Vagina (tissue), 2 donors: ENCODE measurements around the gene NRXN3. TPM values are rescaled to one million over a fixed set of nuclear protein-coding genes. Genes with fewer than 3 reads are reported as not detected.

Experiments used
- DNase-seq, 2 donors: peaks; one replicate each; pipeline ENCODE4 v3.0.0-alpha.2; 2017; ENCODE audit errors: extremely low spot score in 2 of 2
- H3K27ac ChIP-seq: fragments of 200-600 bp; sonication (generic); one replicate; pipeline ENCODE4 v1.5.1; 2019
- H3K27me3 ChIP-seq: fragments of 200-600 bp; sonication (generic); one replicate; pipeline ENCODE4 v1.5.1; 2019
- H3K36me3 ChIP-seq, 2 donors: fragments of 200-600 bp; sonication (generic); one replicate each; pipeline ENCODE4 v1.5.1; 2017 to 2019
- H3K4me1 ChIP-seq: fragments of 200-600 bp; sonication (generic); one replicate; pipeline ENCODE4 v1.5.1; 2019
- H3K4me3 ChIP-seq, 2 donors: fragments of 200-600 bp; sonication (generic); 1 replicate in 1 of 2; 2 replicates in 1 of 2; pipeline ENCODE4 v1.5.1; 2016 to 2019
- H3K9me3 ChIP-seq: fragments of 200-600 bp; sonication (generic); one replicate; pipeline ENCODE4 v1.5.1; 2019
- POLR2A ChIP-seq, 2 donors: fragments of 450-650 bp; IDR thresholded peaks; one replicate each; pipeline ENCODE4 v1.6.1; 2017; ENCODE audit warnings: antibody characterized with exemption in 2 of 2, mild to moderate bottlenecking in 2 of 2, moderate library complexity in 2 of 2
- POLR2AphosphoS5 ChIP-seq, 2 donors: sonication (generic); formaldehyde crosslinking; IDR thresholded peaks; one replicate each; pipeline ENCODE4 v1.9.0; 2017; ENCODE audit warnings: antibody characterized with exemption in 2 of 2, mild to moderate bottlenecking in 2 of 2, low read depth in 1 of 2; ENCODE audit not compliant: insufficient read depth in 1 of 2
- intact Hi-C: fragments of 100-400 bp; cut with DNase I; formaldehyde crosslinking; loops from one replicate; pipeline ENCODE4 v1.15.1; 2023
- total RNA-seq: library from RNA; depleted of rRNA; stranded (reverse); fragments of >200 nt; gene quantifications from one replicate; pipeline ENCODE4 v1.2.3, GENCODE V29; 2016
- TF ChIP-seq, protein P1 (sequence below), 3 experiments: fragments of 450-650 bp in 2 of 3; fragments of 200-600 bp in 1 of 3; sonication (generic) in 1 of 3; IDR thresholded peaks; one replicate each; pipeline ENCODE4 v1.5.1; 2017 to 2019; ENCODE audit warnings: antibody characterized with exemption in 3 of 3, mild to moderate bottlenecking in 2 of 3, moderate library complexity in 2 of 3

The NRXN3 gene
- total RNA-seq, 1 donor from 2014 or later, result 4.7 TPM

DNA sequence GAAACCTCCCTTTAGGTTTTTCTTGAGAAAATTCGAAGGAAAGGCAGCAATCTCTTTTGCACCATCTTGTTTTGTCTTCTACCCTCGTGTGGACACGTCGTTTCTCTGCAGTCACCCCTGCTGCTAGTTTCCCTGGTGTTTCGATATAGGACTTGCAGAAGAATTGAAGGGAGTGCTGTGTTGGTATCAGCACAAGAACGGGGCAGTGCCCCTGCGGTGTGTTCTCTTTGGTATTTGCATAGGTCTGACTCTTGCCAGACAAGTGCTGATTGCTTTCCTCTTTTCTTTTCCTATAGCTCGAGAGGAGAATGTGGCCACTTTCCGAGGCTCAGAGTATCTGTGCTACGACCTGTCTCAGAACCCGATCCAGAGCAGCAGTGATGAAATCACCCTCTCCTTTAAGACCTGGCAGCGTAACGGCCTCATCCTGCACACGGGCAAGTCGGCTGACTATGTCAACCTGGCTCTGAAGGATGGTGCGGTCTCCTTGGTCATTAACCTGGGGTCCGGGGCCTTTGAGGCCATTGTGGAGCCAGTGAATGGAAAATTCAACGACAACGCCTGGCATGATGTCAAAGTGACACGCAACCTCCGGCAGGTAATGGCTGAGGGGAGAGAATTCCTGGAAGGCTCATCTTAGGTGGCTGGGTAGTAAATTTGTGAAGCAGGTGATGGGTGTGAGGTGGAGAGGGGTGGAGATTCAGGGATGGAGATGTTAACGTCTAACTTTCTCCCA is 474.8 kb downstream of the NRXN3 start:
- H3K27ac ChIP-seq, result no peak overlapping the region
- TF ChIP-seq, protein P1, sequence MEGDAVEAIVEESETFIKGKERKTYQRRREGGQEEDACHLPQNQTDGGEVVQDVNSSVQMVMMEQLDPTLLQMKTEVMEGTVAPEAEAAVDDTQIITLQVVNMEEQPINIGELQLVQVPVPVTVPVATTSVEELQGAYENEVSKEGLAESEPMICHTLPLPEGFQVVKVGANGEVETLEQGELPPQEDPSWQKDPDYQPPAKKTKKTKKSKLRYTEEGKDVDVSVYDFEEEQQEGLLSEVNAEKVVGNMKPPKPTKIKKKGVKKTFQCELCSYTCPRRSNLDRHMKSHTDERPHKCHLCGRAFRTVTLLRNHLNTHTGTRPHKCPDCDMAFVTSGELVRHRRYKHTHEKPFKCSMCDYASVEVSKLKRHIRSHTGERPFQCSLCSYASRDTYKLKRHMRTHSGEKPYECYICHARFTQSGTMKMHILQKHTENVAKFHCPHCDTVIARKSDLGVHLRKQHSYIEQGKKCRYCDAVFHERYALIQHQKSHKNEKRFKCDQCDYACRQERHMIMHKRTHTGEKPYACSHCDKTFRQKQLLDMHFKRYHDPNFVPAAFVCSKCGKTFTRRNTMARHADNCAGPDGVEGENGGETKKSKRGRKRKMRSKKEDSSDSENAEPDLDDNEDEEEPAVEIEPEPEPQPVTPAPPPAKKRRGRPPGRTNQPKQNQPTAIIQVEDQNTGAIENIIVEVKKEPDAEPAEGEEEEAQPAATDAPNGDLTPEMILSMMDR (IDR thresholded peaks at IDR 0.05), result no peak
- TF ChIP-seq POLR2A (IDR thresholded peaks at IDR 0.05), result no peak
- TF ChIP-seq POLR2AphosphoS5 (IDR thresholded peaks at IDR 0.05; ENCODE audit: insufficient read depth in 1 of 2, low read depth in 1 of 2), result no peak
- no peak overlapping the region for H3K4me3 ChIP-seq
- intact Hi-C loops, result no loop called here
- H3K27me3 ChIP-seq, result no peaks in the 10 kb centered on the region
- no peaks in the 10 kb centered on the region for H3K36me3 ChIP-seq
- DNase-seq, result no peak
- H3K9me3 ChIP-seq, result no peaks in the 10 kb centered on the region
- no peaks in the 10 kb centered on the region for H3K4me1 ChIP-seq

DNA sequence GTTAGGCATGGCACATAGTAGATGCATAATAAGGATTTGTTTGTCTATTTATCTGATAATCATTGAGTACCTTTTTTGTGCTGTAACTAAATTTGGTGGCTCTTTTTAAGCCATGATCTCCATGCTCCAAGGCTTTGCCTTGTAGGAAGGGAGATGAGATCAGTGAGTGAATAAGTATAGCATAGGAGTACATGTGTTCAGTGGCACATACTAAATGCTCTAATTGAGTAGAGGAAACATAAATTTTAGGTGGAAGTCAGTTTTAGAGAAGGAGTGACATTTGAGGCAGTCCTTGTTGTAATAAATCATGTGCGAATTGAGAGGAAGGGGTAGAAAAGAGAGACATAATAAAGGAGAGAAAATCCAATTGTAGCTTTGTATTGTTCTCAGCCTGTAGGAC is 482.6 kb downstream of the NRXN3 start:
- Histone ChIP-seq H3K4me3 (no peak overlapping the region), H3K4me1 (no peaks in the 10 kb centered on the region), H3K27me3 (no peaks in the 10 kb centered on the region), H3K36me3 (no peaks in the 10 kb centered on the region), H3K27ac (no peak overlapping the region), H3K9me3 (no peaks in the 10 kb centered on the region)
- no peak for TF ChIP-seq POLR2AphosphoS5 (IDR thresholded peaks at IDR 0.05; ENCODE audit: insufficient read depth in 1 of 2, low read depth in 1 of 2)
- no peak for TF ChIP-seq POLR2A (IDR thresholded peaks at IDR 0.05)
- TF ChIP-seq, protein P1 (IDR thresholded peaks at IDR 0.05), result no peak
- intact Hi-C loops, result no loop called here
- DNase-seq, result no peak

DNA sequence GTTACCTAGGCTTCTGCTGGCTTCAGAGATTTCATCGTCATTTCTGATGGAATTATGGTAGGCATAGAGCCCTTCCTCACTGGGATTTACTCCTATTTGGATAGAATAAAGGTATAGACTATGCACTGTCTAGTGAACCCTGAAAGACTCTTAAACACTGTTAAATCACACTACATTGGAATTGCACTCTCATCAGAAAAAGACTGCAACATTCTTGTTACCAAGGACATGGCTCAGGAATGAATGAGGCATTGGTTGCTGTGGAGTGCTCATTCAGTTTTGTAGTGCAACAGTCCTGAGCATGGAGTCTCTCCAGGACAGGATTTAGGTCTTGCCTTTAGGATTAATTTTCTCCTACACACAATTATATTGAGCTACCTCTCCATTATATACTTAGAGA is 483.0 kb downstream of the NRXN3 start:
- Histone ChIP-seq H3K4me1 (no peaks in the 10 kb centered on the region), H3K27ac (no peak overlapping the region)
- intact Hi-C loops, result no loop called here

DNA sequence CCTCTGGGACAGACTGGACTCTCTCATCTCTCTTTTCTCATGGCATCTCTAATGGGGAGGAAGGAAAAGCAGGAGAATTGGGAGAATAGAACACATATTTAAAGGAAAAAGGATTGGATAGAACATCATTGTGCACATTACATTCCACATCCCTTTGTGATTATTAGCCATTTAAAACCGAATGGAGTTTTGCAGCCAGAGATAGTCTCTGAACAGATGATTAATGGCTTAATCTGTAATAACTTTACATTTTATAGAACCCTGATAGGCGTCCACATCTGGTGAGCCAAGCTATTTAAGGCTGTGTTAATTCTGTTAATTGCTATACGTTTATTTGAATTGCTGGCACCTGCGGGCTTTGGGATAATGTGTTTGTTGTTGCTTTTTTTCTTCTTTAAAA is 487.3 kb downstream of the NRXN3 start:
- Histone ChIP-seq H3K4me3 (no peak overlapping the region), H3K4me1 (no peaks in the 10 kb centered on the region), H3K27me3 (no peaks in the 10 kb centered on the region), H3K9me3 (no peaks in the 10 kb centered on the region), H3K36me3 (no peaks in the 10 kb centered on the region), H3K27ac (no peak overlapping the region)
- intact Hi-C loops, result no loop called here
- TF ChIP-seq POLR2AphosphoS5 (IDR thresholded peaks at IDR 0.05; ENCODE audit: insufficient read depth in 1 of 2, low read depth in 1 of 2) (no peak), POLR2A (IDR thresholded peaks at IDR 0.05) (no peak)
- TF ChIP-seq, protein P1 (IDR thresholded peaks at IDR 0.05), result no peak
- no peak for DNase-seq

More for the DNA sequence above, 483.0 kb downstream of the NRXN3 start:
- TF ChIP-seq, protein P1 (IDR thresholded peaks at IDR 0.05), result no peak
- TF ChIP-seq POLR2AphosphoS5 (IDR thresholded peaks at IDR 0.05; ENCODE audit: insufficient read depth in 1 of 2, low read depth in 1 of 2) (no peak), POLR2A (IDR thresholded peaks at IDR 0.05) (no peak)
- Histone ChIP-seq H3K9me3 (no peaks in the 10 kb centered on the region), H3K4me3 (no peak overlapping the region), H3K27me3 (no peaks in the 10 kb centered on the region), H3K36me3 (no peaks in the 10 kb centered on the region)
- DNase-seq, result no peak

DNA sequence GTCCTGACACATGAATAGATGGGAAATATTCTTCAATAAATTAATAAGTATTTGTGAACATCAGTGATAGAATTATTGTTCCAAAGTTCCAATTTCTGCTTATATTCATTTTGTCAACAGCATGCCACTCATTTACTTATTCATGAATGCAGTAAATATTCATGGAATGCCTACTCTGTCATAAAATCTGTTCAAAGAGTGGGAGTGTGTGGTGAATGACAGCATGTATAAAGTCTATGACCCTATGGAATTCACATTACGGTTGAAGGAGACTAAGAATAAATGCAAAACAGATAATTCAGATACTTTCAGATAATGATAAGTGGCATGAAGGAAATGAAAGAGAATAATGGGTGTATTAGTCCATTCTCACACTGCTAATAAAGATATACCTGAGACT is 494.7 kb downstream of the NRXN3 start:
- TF ChIP-seq, protein P1 (IDR thresholded peaks at IDR 0.05), result no peak
- TF ChIP-seq POLR2A (IDR thresholded peaks at IDR 0.05), result no peak
- TF ChIP-seq POLR2AphosphoS5 (IDR thresholded peaks at IDR 0.05; ENCODE audit: insufficient read depth in 1 of 2, low read depth in 1 of 2), result no peak
- intact Hi-C loops, result no loop called here
- no peak for DNase-seq
- Histone ChIP-seq H3K4me3 (no peak overlapping the region), H3K27ac (no peak overlapping the region), H3K9me3 (no peaks in the 10 kb centered on the region), H3K4me1 (no peaks in the 10 kb centered on the region), H3K36me3 (no peaks in the 10 kb centered on the region), H3K27me3 (no peaks in the 10 kb centered on the region)
